Liver (tissue), 9 donors: ENCODE data around the gene LIPE. TPM values are rescaled to one million over a fixed set of nuclear protein-coding genes. Genes with fewer than 3 reads are reported as not detected.

Experiments used
- DNase-seq: peaks from one replicate; pipeline ENCODE4 v3.0.0-alpha.2; 2017; ENCODE audit warnings: low spot score
- H3K27ac ChIP-seq, 2 donors: one replicate each; pipeline ENCODE4 v1.7.0; 2013; ENCODE audit warnings: inconsistent platforms in 2 of 2, low read length in 2 of 2, control low read depth in 1 of 2, low read depth in 1 of 2, mild to moderate bottlenecking in 1 of 2
- H3K27me3 ChIP-seq, 4 donors: one replicate each; pipeline versions ENCODE4 v1.6.1 to v1.7.0; 2013; ENCODE audit warnings: low read length in 3 of 4, inconsistent platforms in 1 of 4, mild to moderate bottlenecking in 1 of 4, moderate library complexity in 1 of 4; ENCODE audit not compliant: control insufficient read depth in 4 of 4, insufficient read depth in 4 of 4
- H3K36me3 ChIP-seq, 4 donors: one replicate each; pipeline versions ENCODE4 v1.6.1 to v1.7.0; 2013; ENCODE audit warnings: low read length in 3 of 4, mild to moderate bottlenecking in 3 of 4, low read depth in 1 of 4, moderate library complexity in 1 of 4; ENCODE audit not compliant: control insufficient read depth in 4 of 4, insufficient read depth in 3 of 4
- H3K4me1 ChIP-seq, 4 donors: one replicate each; pipeline versions ENCODE4 v1.6.1 to v1.7.0; 2013; ENCODE audit warnings: low read length in 3 of 4, mild to moderate bottlenecking in 3 of 4, moderate library complexity in 1 of 4; ENCODE audit not compliant: control insufficient read depth in 4 of 4, insufficient read depth in 4 of 4
- H3K4me3 ChIP-seq, 3 donors: one replicate each; pipeline versions ENCODE4 v1.6.1 to v1.7.0; 2013; ENCODE audit warnings: low read length in 3 of 3, control low read depth in 1 of 3, low read depth in 1 of 3, mild to moderate bottlenecking in 1 of 3
- H3K9ac ChIP-seq, 2 donors: one replicate each; pipeline ENCODE4 v1.7.0; 2013; ENCODE audit warnings: low read length in 2 of 2, mild to moderate bottlenecking in 2 of 2, moderate library complexity in 2 of 2, control low read depth in 1 of 2, low read depth in 1 of 2
- H3K9me3 ChIP-seq, 4 donors: one replicate each; pipeline versions ENCODE4 v1.6.1 to v1.7.0; 2013; ENCODE audit warnings: low read length in 3 of 4; ENCODE audit not compliant: control insufficient read depth in 4 of 4
- ATF3 ChIP-seq: IDR thresholded peaks from 2 replicates; pipeline ENCODE4 v1.6.1; 2016; ENCODE audit warnings: antibody characterized with exemption
- CTCF ChIP-seq: fragments of 150-350 bp; IDR thresholded peaks from 2 replicates; pipeline ENCODE4 v1.5.1; 2017; ENCODE audit warnings: improper control_type of control experiment, low read depth, low read length; ENCODE audit not compliant: missing input control
- EGR1 ChIP-seq, 2 donors: IDR thresholded peaks; 2 replicates each; pipeline ENCODE4 v1.6.1; 2016 to 2018; ENCODE audit warnings: antibody characterized with exemption in 2 of 2, low read depth in 2 of 2
- FOXA1 ChIP-seq: IDR thresholded peaks from 2 replicates; pipeline ENCODE4 v1.6.1; 2016; ENCODE audit warnings: antibody characterized with exemption
- FOXA2 ChIP-seq: IDR thresholded peaks from 2 replicates; pipeline ENCODE4 v1.6.1; 2016; ENCODE audit warnings: antibody characterized with exemption
- GABPA ChIP-seq, 2 donors: IDR thresholded peaks in 1 of 2; conservative IDR thresholded peaks in 1 of 2; 2 replicates each; pipeline ENCODE4 v1.6.1; 2016; ENCODE audit warnings: antibody characterized with exemption in 2 of 2, mild to moderate bottlenecking in 1 of 2, moderate library complexity in 1 of 2
- HNF4A ChIP-seq, 2 donors: conservative IDR thresholded peaks; 2 replicates each; pipeline ENCODE4 v1.6.1; 2016; ENCODE audit warnings: antibody characterized with exemption in 2 of 2, mild to moderate bottlenecking in 2 of 2
- HNF4G ChIP-seq: IDR thresholded peaks from 2 replicates; pipeline ENCODE4 v1.6.1; 2016; ENCODE audit warnings: antibody characterized with exemption
- JUND ChIP-seq, 2 donors: IDR thresholded peaks; 2 replicates each; pipeline ENCODE4 v1.6.1; 2016; ENCODE audit warnings: antibody characterized with exemption in 2 of 2
- MAX ChIP-seq: IDR thresholded peaks from 2 replicates; pipeline ENCODE4 v1.6.1; 2016; ENCODE audit warnings: antibody characterized with exemption
- NR2F2 ChIP-seq: IDR thresholded peaks from 2 replicates; pipeline ENCODE4 v1.6.1; 2016; ENCODE audit warnings: antibody characterized with exemption
- RAD21 ChIP-seq, 2 donors: IDR thresholded peaks; 2 replicates each; pipeline ENCODE4 v1.6.1; 2016; ENCODE audit warnings: antibody characterized with exemption in 2 of 2, mild to moderate bottlenecking in 2 of 2
- REST ChIP-seq: IDR thresholded peaks from 2 replicates; pipeline ENCODE4 v1.6.1; 2016; ENCODE audit warnings: antibody characterized with exemption, mild to moderate bottlenecking
- RXRA ChIP-seq, 2 donors: IDR thresholded peaks; 2 replicates each; pipeline ENCODE4 v1.6.1; 2017 to 2018; ENCODE audit warnings: antibody characterized with exemption in 2 of 2, mild to moderate bottlenecking in 1 of 2
- SP1 ChIP-seq: IDR thresholded peaks from 2 replicates; pipeline ENCODE4 v1.6.1; 2018; ENCODE audit warnings: antibody characterized with exemption, mild to moderate bottlenecking
- TAF1 ChIP-seq: conservative IDR thresholded peaks from 2 replicates; pipeline ENCODE4 v1.6.1; 2016; ENCODE audit warnings: antibody characterized with exemption, mild to moderate bottlenecking
- YY1 ChIP-seq: IDR thresholded peaks from 2 replicates; pipeline ENCODE4 v1.6.1; 2016; ENCODE audit warnings: antibody characterized with exemption, mild to moderate bottlenecking
- ZBTB33 ChIP-seq: IDR thresholded peaks from 2 replicates; pipeline ENCODE4 v1.6.1; 2016; ENCODE audit warnings: antibody characterized with exemption
- WGBS: extraction: QIAGEN DNeasy Blood & Tissue Kit; methylation state at CpG from one replicate; pipeline ENCODE4 v1.1.7; 2013; 5-methylcytosine and 5-hydroxymethylcytosine counted together
- polyA plus RNA-seq, 2 donors: library from polyadenylated mRNA; stranded (reverse) in 1 of 2; unstranded in 1 of 2; fragments of 200-250 nt in 1 of 2; fragments of >200 nt in 1 of 2; fragmentation: Nextera tagmentation in 1 of 2; extraction: Ambion mirVana in 1 of 2; gene quantifications; one replicate each; pipeline versions ENCODE4 v1.2.1 to v1.2.3, GENCODE V29; 2013 to 2015
- total RNA-seq, 2 donors: library from RNA; depleted of rRNA; stranded (reverse); fragments of >200 nt; gene quantifications; one replicate each; pipeline ENCODE4 v1.2.3, GENCODE V29; 2014
- donor health status: healthy.
- donor health status: healthy.
- donor health status: healthy.
- donor health status: healthy.
- donor health status: healthy.

Gene LIPE
- total and polyA plus RNA-seq, 4 donors = 0.88 to 4.7 (median 1.5) TPM

GRCh38 chr19:42433503-42434260 is 6.5 kb upstream of the LIPE start:
- H3K36me3 ChIP-seq = no peaks in the 10 kb centered on the region
- TF ChIP-seq CTCF (peak; percentile 89), GABPA (IDR thresholded peaks at IDR 0.05 in 1 of 2, conservative IDR thresholded peaks at IDR 0.05 in 1 of 2) (peak in 1 of 2 donors; percentile 20), FOXA2 (no peak), ATF3 (peak; percentile 92), FOXA1 (no peak), HNF4G (peak; percentile 90), RAD21 (IDR thresholded peaks at IDR 0.05) (peak; percentile 90 to 94), NR2F2 (peak; percentile 99), RXRA (IDR thresholded peaks at IDR 0.05) (peak; percentile 88 to 96), TAF1 (no peak), REST (peak; percentile 20), EGR1 (IDR thresholded peaks at IDR 0.05; ENCODE audit: low read depth in 2 of 2) (no peak), MAX (peak; percentile 65), YY1 (peak; percentile 47), SP1 (peak; percentile 88), ZBTB33 (peak; percentile 32), HNF4A (conservative IDR thresholded peaks at IDR 0.05) (peak; percentile 87 to 92), JUND (IDR thresholded peaks at IDR 0.05) (peak in 1 of 2 donors; percentile 87)
- H3K4me3 ChIP-seq = no peak overlapping the region
- peaks cover 2 to 7% (median 5%) of the 10 kb centered on the region in 4 donors for H3K4me1 ChIP-seq
- H3K27ac ChIP-seq = peak overlapping the region; percentile 15 to 59
- no peaks in the 10 kb centered on the region for H3K27me3 ChIP-seq
- no peaks in the 10 kb centered on the region for H3K9me3 ChIP-seq
- WGBS = 29% methylated on average over 9 of the region's 9 CpGs
- peak; percentile 83 for DNase-seq
- H3K9ac ChIP-seq = no peak overlapping the region
